Thyroid gland (tissue), 4 donors: ENCODE results near the gene INO80C. TPM values are rescaled to one million over a fixed set of nuclear protein-coding genes. Genes with fewer than 3 reads are reported as not detected.
A peak's percentile ranks its signal among the peaks of the same experiment; 100 is the strongest.

Source experiments
- DNase-seq, 2 donors: peaks; one replicate each; pipeline ENCODE4 v3.0.0-alpha.2; 2019
- H3K27ac ChIP-seq, 3 donors: fragments of 200-600 bp; sonication (generic); 1 replicate in 2 of 3; 2 replicates in 1 of 3; pipeline ENCODE4 v1.5.1; 2016 to 2019; ENCODE audit warnings: mild to moderate bottlenecking in 1 of 3, moderate library complexity in 1 of 3
- H3K27me3 ChIP-seq: fragments of 200-600 bp; sonication (generic); one replicate; pipeline ENCODE4 v1.5.1; 2019
- H3K36me3 ChIP-seq, 2 donors: fragments of 200-600 bp; sonication (generic); one replicate each; pipeline ENCODE4 v1.5.1; 2016 to 2019
- H3K4me1 ChIP-seq, 2 donors: fragments of 200-600 bp; sonication (generic); one replicate each; pipeline ENCODE4 v1.5.1; 2017 to 2019
- H3K4me3 ChIP-seq, 3 donors: fragments of 200-600 bp; sonication (generic); replicated peaks in 1 of 3; 1 replicate in 2 of 3; 2 replicates in 1 of 3; pipeline ENCODE4 v1.5.1; 2016; ENCODE audit warnings: mild to moderate bottlenecking in 1 of 3
- H3K9me3 ChIP-seq: fragments of 200-600 bp; sonication (generic); one replicate; pipeline ENCODE4 v1.5.1; 2017
- CTCF ChIP-seq, 6 experiments: fragments of 200-600 bp in 3 of 6; fragments of 450-650 bp in 3 of 6; sonication (generic) in 3 of 6; IDR thresholded peaks; one replicate each; pipeline ENCODE4 v1.5.1; 2016 to 2019; ENCODE audit warnings: antibody characterized with exemption in 6 of 6, mild to moderate bottlenecking in 2 of 6, inconsistent platforms in 1 of 6, moderate library complexity in 1 of 6
- POLR2A ChIP-seq, 2 donors: fragments of 450-650 bp; IDR thresholded peaks; one replicate each; pipeline ENCODE4 v1.6.1; 2017; ENCODE audit warnings: antibody characterized with exemption in 2 of 2, mild to moderate bottlenecking in 2 of 2, moderate library complexity in 1 of 2
- WGBS, 2 donors: methylation state at CpG; one replicate each; pipeline ENCODE4 v1.1.5; 2017; 5-methylcytosine and 5-hydroxymethylcytosine counted together
- intact Hi-C: fragments of 100-400 bp; cut with DNase I; formaldehyde crosslinking; loops from one replicate; pipeline ENCODE4 v1.15.1; 2023
- total RNA-seq, 4 donors: library from RNA; depleted of rRNA; stranded (reverse); fragments of >200 nt; gene quantifications; one replicate each; pipeline ENCODE4 v1.2.3, GENCODE V29; 2016

Gene INO80C
- total RNA-seq, 4 donors from 2014 or later, result 5.1 to 19.3 (median 8.2) TPM

DNA sequence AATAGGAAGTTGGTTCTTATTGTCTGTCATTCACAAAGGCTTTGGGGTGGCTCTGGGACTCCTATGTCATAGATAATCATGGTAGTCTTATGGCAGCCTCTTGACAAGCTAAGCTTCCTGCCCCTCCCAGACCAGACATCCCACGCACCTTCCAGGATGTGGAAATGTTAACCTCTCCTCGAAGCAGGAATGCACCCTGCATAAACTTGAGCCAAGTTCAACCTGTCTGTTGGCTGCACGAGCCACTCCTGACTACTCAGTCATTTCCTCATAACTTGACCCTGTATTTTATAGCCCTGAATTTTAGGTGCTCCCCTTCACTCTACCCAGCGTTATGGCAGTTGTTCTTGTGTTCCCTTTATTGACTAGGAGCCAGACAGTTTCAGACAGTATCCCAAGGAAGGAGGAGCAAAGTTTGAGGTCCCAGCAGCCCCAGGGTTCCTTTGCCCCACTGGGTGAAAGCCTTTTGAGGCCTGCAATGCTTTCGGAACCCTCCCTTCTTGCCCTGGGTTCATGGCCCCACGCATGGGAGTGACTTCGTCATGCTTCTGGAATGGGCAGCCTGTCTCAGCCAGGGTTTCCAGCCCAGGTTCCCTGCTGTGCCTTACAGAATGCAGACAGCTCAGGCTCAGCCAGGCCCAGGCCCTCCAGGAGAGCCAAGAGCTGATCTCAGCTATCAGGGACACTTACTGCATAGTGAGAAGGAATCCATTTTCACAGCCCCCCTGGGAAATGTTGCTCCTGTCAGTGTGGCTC, 15.6 kb upstream of the INO80C start:
- Histone ChIP-seq H3K27ac (peak overlapping the region in 1 of 3 donors; percentile 33), H3K4me3 (no peak overlapping the region), H3K9me3 (no peaks in the 10 kb centered on the region), H3K36me3 (no peaks in the 10 kb centered on the region), H3K4me1 (peaks cover 7 to 10% of the 10 kb centered on the region in 2 donors), H3K27me3 (no peaks in the 10 kb centered on the region)
- no peak for TF ChIP-seq CTCF (IDR thresholded peaks at IDR 0.05)
- no peak for TF ChIP-seq POLR2A (IDR thresholded peaks at IDR 0.05)
- 41 to 44% methylated on average over 7 of the region's 7 CpGs for WGBS, 2 donors
- intact Hi-C loops, result loop anchor here (10.0 kb wide), 2 partner anchors 61 to 99 kb away; no protein-coding TSS in a partner anchor
- peak; percentile 44 to 50 for DNase-seq

DNA sequence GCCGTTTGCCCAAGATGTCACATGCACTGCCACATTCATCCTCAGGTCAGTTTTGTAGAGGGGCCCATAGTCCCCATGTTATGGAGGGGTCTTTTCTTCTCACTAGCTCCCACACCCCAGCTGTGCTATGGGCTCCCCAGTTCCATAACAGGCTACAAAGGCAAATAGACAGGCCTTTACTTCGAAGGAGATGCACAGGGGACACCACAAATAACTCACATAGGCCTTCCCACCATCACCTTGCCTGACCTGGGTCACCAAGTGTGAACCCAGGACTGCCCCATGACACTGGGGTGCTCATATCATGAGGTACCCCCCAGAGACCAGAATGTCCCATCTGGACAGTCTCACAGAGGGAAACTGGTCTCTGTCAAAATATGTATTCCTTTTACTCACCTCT, 15.0 kb upstream of the INO80C start:
- no peak for DNase-seq
- WGBS, 2 donors, result 100% methylated on average over 1 to 2 of the region's 2 CpGs
- Histone ChIP-seq H3K27ac (no peak overlapping the region), H3K27me3 (no peaks in the 10 kb centered on the region), H3K4me3 (no peak overlapping the region), H3K36me3 (no peaks in the 10 kb centered on the region), H3K4me1 (peaks cover 7 to 10% of the 10 kb centered on the region in 2 donors), H3K9me3 (no peaks in the 10 kb centered on the region)
- TF ChIP-seq POLR2A (IDR thresholded peaks at IDR 0.05), result no peak
- no peak for TF ChIP-seq CTCF (IDR thresholded peaks at IDR 0.05)
- intact Hi-C loops, result loop anchor here (10.0 kb wide), 2 partner anchors 62 to 98 kb away; no protein-coding TSS in a partner anchor

DNA sequence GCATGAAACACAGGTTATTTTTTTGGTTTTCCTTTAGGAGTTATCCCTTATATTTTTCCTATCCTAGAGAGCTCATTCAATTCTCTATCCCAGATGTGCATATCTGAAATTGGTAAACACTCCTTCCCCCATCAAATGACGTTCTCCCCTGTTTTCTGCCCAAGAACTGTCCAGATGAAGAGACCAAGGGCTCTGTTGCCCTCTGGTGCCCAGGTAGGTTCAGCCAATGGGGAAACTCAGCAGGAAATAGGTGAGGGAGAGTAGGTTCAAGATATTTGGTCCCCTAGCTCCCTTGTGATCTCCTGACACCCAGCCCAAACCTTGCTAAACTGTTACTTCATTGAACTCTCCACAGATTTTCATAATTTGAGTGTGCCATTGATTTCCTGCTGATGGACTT, 14.1 kb upstream of the INO80C start:
- H3K9me3 ChIP-seq, result no peaks in the 10 kb centered on the region
- intact Hi-C loops, result loop anchor here (10.0 kb wide), 2 partner anchors 63 to 97 kb away; no protein-coding TSS in a partner anchor
- DNase-seq, result no peak
- TF ChIP-seq POLR2A (IDR thresholded peaks at IDR 0.05) (no peak), CTCF (IDR thresholded peaks at IDR 0.05) (no peak)
- H3K27ac ChIP-seq, result no peak overlapping the region
- 84 to 85% methylated on average over 1 of the region's 1 CpG for WGBS, 2 donors
- H3K4me3 ChIP-seq, result no peak overlapping the region
- peaks cover 7 to 10% of the 10 kb centered on the region in 2 donors for H3K4me1 ChIP-seq
- H3K36me3 ChIP-seq, result no peaks in the 10 kb centered on the region
- H3K27me3 ChIP-seq, result no peaks in the 10 kb centered on the region

- 89% methylated on average over 2 of the region's 2 CpGs for WGBS, 2 donors
- intact Hi-C loops, result loop anchor here (10.0 kb wide), 2 partner anchors 63 to 97 kb away; no protein-coding TSS in a partner anchor
- H3K36me3 ChIP-seq, result no peaks in the 10 kb centered on the region
- no peak overlapping the region for H3K4me3 ChIP-seq
- no peak overlapping the region for H3K27ac ChIP-seq
- H3K9me3 ChIP-seq, result no peaks in the 10 kb centered on the region
- TF ChIP-seq POLR2A (IDR thresholded peaks at IDR 0.05) (no peak), CTCF (IDR thresholded peaks at IDR 0.05) (no peak)
- no peaks in the 10 kb centered on the region for H3K27me3 ChIP-seq
- peaks cover 7 to 10% of the 10 kb centered on the region in 2 donors for H3K4me1 ChIP-seq
- DNase-seq, result no peak
These were observed 13.7 kb upstream of the INO80C start for GRCh38 chr18:35511428-35511827.

- DNase-seq, result no peak
- TF ChIP-seq CTCF (IDR thresholded peaks at IDR 0.05), result no peak
- TF ChIP-seq POLR2A (IDR thresholded peaks at IDR 0.05), result no peak
- WGBS, 2 donors, result 76 to 77% methylated on average over 4 of the region's 4 CpGs
These were observed 12.4 kb upstream of the INO80C start for GRCh38 chr18:35510076-35510651.

More at GRCh38 chr18:35510076-35510651, 12.4 kb upstream of the INO80C start:
- Histone ChIP-seq H3K4me3 (no peak overlapping the region), H3K36me3 (no peaks in the 10 kb centered on the region), H3K4me1 (peaks cover 7 to 10% of the 10 kb centered on the region in 2 donors), H3K27me3 (no peaks in the 10 kb centered on the region), H3K9me3 (no peaks in the 10 kb centered on the region), H3K27ac (no peak overlapping the region)
- intact Hi-C loops, result loop anchor here (10.0 kb wide), 2 partner anchors 65 to 95 kb away; no protein-coding TSS in a partner anchor
